H9 (cell line): ENCODE results near the gene CABLES1. TPM values are rescaled to one million over a fixed set of nuclear protein-coding genes. Genes with fewer than 3 reads are reported as not detected.

Source experiments
- DNase-seq: peaks from one replicate; pipeline ENCODE4 v3.0.0-alpha.2; 2017
- H2AFZ ChIP-seq: one replicate; pipeline ENCODE4 v1.6.1; 2013; ENCODE audit warnings: mild to moderate bottlenecking, low read length, control low read depth, moderate library complexity
- H2AK5ac ChIP-seq: 2 replicates; pipeline ENCODE4 v1.6.1; 2013; ENCODE audit warnings: low read length, control low read depth, mixed read lengths; ENCODE audit not compliant: insufficient read length
- H2BK120ac ChIP-seq: one replicate; pipeline ENCODE4 v1.6.1; 2013; ENCODE audit warnings: low read depth, mild to moderate bottlenecking, low read length, control low read depth, inconsistent platforms; ENCODE audit not compliant: poor library complexity, severe bottlenecking
- H2BK12ac ChIP-seq: 2 replicates; pipeline ENCODE4 v1.6.1; 2013; ENCODE audit warnings: low read length, control low read depth, mixed read lengths, low read depth; ENCODE audit not compliant: insufficient read length
- H2BK15ac ChIP-seq: 2 replicates; pipeline ENCODE4 v1.6.1; 2013; ENCODE audit warnings: low read depth, low read length, control low read depth
- H2BK20ac ChIP-seq: one replicate; pipeline ENCODE4 v1.6.1; 2013; ENCODE audit warnings: low read depth, mild to moderate bottlenecking, low read length, control low read depth, inconsistent platforms; ENCODE audit not compliant: poor library complexity, severe bottlenecking
- H2BK5ac ChIP-seq: 2 replicates; pipeline ENCODE4 v1.6.1; 2013; ENCODE audit warnings: low read length, control low read depth, mixed read lengths; ENCODE audit not compliant: insufficient read length
- H3K14ac ChIP-seq: 2 replicates; pipeline ENCODE4 v1.6.1; 2013; ENCODE audit warnings: low read length, control low read depth; ENCODE audit not compliant: insufficient read depth
- H3K18ac ChIP-seq: 2 replicates; pipeline ENCODE4 v1.6.1; 2013; ENCODE audit warnings: low read depth, mild to moderate bottlenecking, mixed read lengths, low read length, control low read depth; ENCODE audit not compliant: insufficient read length
- H3K23ac ChIP-seq: 2 replicates; pipeline ENCODE4 v1.6.1; 2013; ENCODE audit warnings: low read length, control low read depth, mixed read lengths, low read depth; ENCODE audit not compliant: insufficient read length
- H3K23me2 ChIP-seq: 2 replicates; pipeline ENCODE4 v1.6.1; 2013; ENCODE audit warnings: low read depth, mild to moderate bottlenecking, mixed read lengths, low read length, control low read depth; ENCODE audit not compliant: insufficient read length, poor library complexity, severe bottlenecking
- H3K27ac ChIP-seq: 2 replicates; pipeline ENCODE4 v1.5.1; 2013; ENCODE audit warnings: low read length, control low read depth, mixed read lengths, low read depth; ENCODE audit not compliant: insufficient read length
- H3K27me3 ChIP-seq: 2 replicates; pipeline ENCODE4 v1.6.1; 2013; ENCODE audit warnings: low read length, control low read depth, inconsistent platforms; ENCODE audit not compliant: insufficient read depth
- H3K4ac ChIP-seq: 2 replicates; pipeline ENCODE4 v1.6.1; 2013; ENCODE audit warnings: low read depth, mild to moderate bottlenecking, control low read depth, inconsistent platforms, low read length, moderate library complexity
- H3K4me1 ChIP-seq: 2 replicates; pipeline ENCODE4 v1.6.1; 2013; ENCODE audit warnings: low read length, control low read depth, inconsistent platforms; ENCODE audit not compliant: insufficient read depth
- H3K4me2 ChIP-seq: 2 replicates; pipeline ENCODE4 v1.6.1; 2013; ENCODE audit warnings: low read length, control low read depth, mixed read lengths; ENCODE audit not compliant: insufficient read length, insufficient read depth
- H3K56ac ChIP-seq: 2 replicates; pipeline ENCODE4 v1.6.1; 2013; ENCODE audit warnings: low read depth, mild to moderate bottlenecking, mixed read lengths, low read length, control low read depth; ENCODE audit not compliant: insufficient read length
- H3K79me1 ChIP-seq: 2 replicates; pipeline ENCODE4 v1.6.1; 2013; ENCODE audit warnings: low read depth, mild to moderate bottlenecking, moderate library complexity, low read length, control low read depth, inconsistent platforms; ENCODE audit not compliant: insufficient read depth, poor library complexity, severe bottlenecking
- H3K79me2 ChIP-seq: 2 replicates; pipeline ENCODE4 v1.6.1; 2013; ENCODE audit warnings: low read length, control low read depth, inconsistent platforms; ENCODE audit not compliant: insufficient read depth
- H3K9ac ChIP-seq: 2 replicates; pipeline ENCODE4 v1.6.1; 2013; ENCODE audit warnings: low read length, control low read depth, mixed read lengths; ENCODE audit not compliant: insufficient read length; ENCODE audit errors: extremely low read depth
- H3K9me3 ChIP-seq: one replicate; pipeline ENCODE4 v1.6.1; 2013; ENCODE audit warnings: low read depth, low read length, inconsistent platforms; ENCODE audit not compliant: control insufficient read depth
- H3T11ph ChIP-seq: one replicate; pipeline ENCODE4 v1.6.1; 2013; ENCODE audit warnings: mild to moderate bottlenecking, low read length, control low read depth, inconsistent platforms
- H4K20me1 ChIP-seq: one replicate; pipeline ENCODE4 v1.6.1; 2013; ENCODE audit not compliant: control insufficient read depth, insufficient read length, insufficient read depth
- H4K5ac ChIP-seq: 2 replicates; pipeline ENCODE4 v1.6.1; 2013; ENCODE audit warnings: low read depth, mild to moderate bottlenecking, mixed read lengths, low read length, control low read depth; ENCODE audit not compliant: insufficient read length
- H4K8ac ChIP-seq: replicated peaks from 2 replicates; pipeline ENCODE4 v1.6.1; 2013; ENCODE audit warnings: low read length, control low read depth, mixed read lengths, low read depth; ENCODE audit not compliant: insufficient read length
- H4K91ac ChIP-seq: 2 replicates; pipeline ENCODE4 v1.6.1; 2013; ENCODE audit warnings: low read depth, mild to moderate bottlenecking, moderate library complexity, mixed read lengths, low read length, control low read depth; ENCODE audit not compliant: insufficient read length
- H3K27ac Mint-ChIP-seq, 3 experiments: 2 replicates in 2 of 3; 3 replicates in 1 of 3; pipeline ENCODE4 v1.8.0; 2020 to 2021; ENCODE audit warnings: mixed read lengths in 3 of 3, mild to moderate bottlenecking in 1 of 3, moderate library complexity in 1 of 3
- H3K27me3 Mint-ChIP-seq: 2 replicates; pipeline ENCODE4 v1.8.0; 2021; ENCODE audit warnings: low read depth, mild to moderate bottlenecking, moderate library complexity, mixed read lengths
- H3K36me3 Mint-ChIP-seq, 3 experiments: 2 replicates in 2 of 3; 3 replicates in 1 of 3; pipeline ENCODE4 v1.8.0; 2020 to 2021; ENCODE audit warnings: low read depth in 3 of 3, mixed read lengths in 3 of 3; ENCODE audit not compliant: insufficient read depth in 1 of 3
- H3K4me1 Mint-ChIP-seq, 2 experiments: 2 replicates each; pipeline ENCODE4 v1.8.0; 2020; ENCODE audit warnings: mixed read lengths in 2 of 2
- H3K4me3 Mint-ChIP-seq, 2 experiments: 2 replicates in 1 of 2; 3 replicates in 1 of 2; pipeline ENCODE4 v1.8.0; 2020 to 2021; ENCODE audit warnings: mild to moderate bottlenecking in 2 of 2, mixed read lengths in 2 of 2, moderate library complexity in 1 of 2
- H3K9me3 Mint-ChIP-seq, 2 experiments: 2 replicates in 1 of 2; 3 replicates in 1 of 2; pipeline ENCODE4 v1.8.0; 2020; ENCODE audit warnings: mild to moderate bottlenecking in 2 of 2, mixed read lengths in 2 of 2, moderate library complexity in 1 of 2
- CTCF ChIP-seq: fragments of 200-600 bp; sonication (generic); conservative IDR thresholded peaks from 3 replicates; pipeline ENCODE4 v1.8.0; 2021; ENCODE audit warnings: antibody characterized with exemption, mild to moderate bottlenecking
- WGBS: extraction: QIAGEN DNeasy Blood & Tissue Kit; methylation state at CpG from one replicate; pipeline ENCODE4 v1.1.7; 2013; ENCODE audit warnings: missing lambda C conversion rate, low lambda C conversion rate, mixed read lengths; ENCODE audit not compliant: insufficient read length; ENCODE audit errors: extremely low coverage; 5-methylcytosine and 5-hydroxymethylcytosine counted together
- total RNA-seq: library from RNA; stranded (reverse); gene quantifications from 2 replicates; pipeline ENCODE4 v1.2.1, GENCODE V29; 2021

The CABLES1 gene
- total RNA-seq, 1 experiment from 2014 or later, result 27.1 TPM

GRCh38 chr18:23208600-23208999 is 73.3 kb downstream of the CABLES1 start:
- Histone ChIP-seq H3K4ac (no peak overlapping the region), H2BK120ac (no peak overlapping the region), H3K23me2 (no peaks in the 10 kb centered on the region), H4K91ac (no peak overlapping the region), H3K14ac (no peak overlapping the region), H3K9me3 (no peaks in the 10 kb centered on the region), H2BK5ac (no peak overlapping the region), H4K8ac (no peak overlapping the region), H3K4me1 (no peaks in the 10 kb centered on the region), H4K20me1 (no peaks in the 10 kb centered on the region), H3K18ac (no peak overlapping the region), H3K79me2 (no peaks in the 10 kb centered on the region), H3K56ac (no peak overlapping the region), H2BK20ac (no peak overlapping the region), H3K27me3 (no peaks in the 10 kb centered on the region), H4K5ac (no peak overlapping the region), H2AK5ac (no peak overlapping the region), H3K4me2 (no peak overlapping the region), H3K79me1 (no peaks in the 10 kb centered on the region), H2AFZ (no peak overlapping the region), H3K27ac (no peak overlapping the region), H2BK15ac (no peak overlapping the region), H3T11ph (no peak overlapping the region), H3K23ac (no peak overlapping the region), H3K9ac (no peak overlapping the region), H2BK12ac (no peak overlapping the region)
- no CpG with 5 or more reads among the region's 3 CpGs for WGBS
- H3K27ac Mint-ChIP-seq, result no peak overlapping the region
- DNase-seq, result no peak
- TF ChIP-seq CTCF, result no peak
- no peaks in the 10 kb centered on the region for H3K9me3 Mint-ChIP-seq
- peaks cover 0 to 9% of the 10 kb centered on the region in 2 experiments; a peak in 1 of 4 replicates for H3K4me1 Mint-ChIP-seq
- no peak overlapping the region for H3K4me3 Mint-ChIP-seq
- H3K36me3 Mint-ChIP-seq, result peaks cover 21 to 55% (median 32%) of the 10 kb centered on the region in 3 experiments
- no peaks in the 10 kb centered on the region for H3K27me3 Mint-ChIP-seq
